GM18909 (cell line): ENCODE measurements around the gene SMURF2.
A peak's percentile ranks its signal among the peaks of the same experiment; 100 is the strongest.
"Not testable (repeated sequence)": the region's sequence is repeated elsewhere in the genome, so short reads cannot be mapped to it uniquely, and the experiment has no call there.

ENCODE experiments used
- ATAC-seq: cut with Tn5 transposase; IDR thresholded peaks from one replicate; pipeline ENCODE4 v1.9.1; 2021; ENCODE audit warnings: mild to moderate bottlenecking; ENCODE audit not compliant: unreplicated experiment, poor library complexity

SMURF2 gene

DNA sequence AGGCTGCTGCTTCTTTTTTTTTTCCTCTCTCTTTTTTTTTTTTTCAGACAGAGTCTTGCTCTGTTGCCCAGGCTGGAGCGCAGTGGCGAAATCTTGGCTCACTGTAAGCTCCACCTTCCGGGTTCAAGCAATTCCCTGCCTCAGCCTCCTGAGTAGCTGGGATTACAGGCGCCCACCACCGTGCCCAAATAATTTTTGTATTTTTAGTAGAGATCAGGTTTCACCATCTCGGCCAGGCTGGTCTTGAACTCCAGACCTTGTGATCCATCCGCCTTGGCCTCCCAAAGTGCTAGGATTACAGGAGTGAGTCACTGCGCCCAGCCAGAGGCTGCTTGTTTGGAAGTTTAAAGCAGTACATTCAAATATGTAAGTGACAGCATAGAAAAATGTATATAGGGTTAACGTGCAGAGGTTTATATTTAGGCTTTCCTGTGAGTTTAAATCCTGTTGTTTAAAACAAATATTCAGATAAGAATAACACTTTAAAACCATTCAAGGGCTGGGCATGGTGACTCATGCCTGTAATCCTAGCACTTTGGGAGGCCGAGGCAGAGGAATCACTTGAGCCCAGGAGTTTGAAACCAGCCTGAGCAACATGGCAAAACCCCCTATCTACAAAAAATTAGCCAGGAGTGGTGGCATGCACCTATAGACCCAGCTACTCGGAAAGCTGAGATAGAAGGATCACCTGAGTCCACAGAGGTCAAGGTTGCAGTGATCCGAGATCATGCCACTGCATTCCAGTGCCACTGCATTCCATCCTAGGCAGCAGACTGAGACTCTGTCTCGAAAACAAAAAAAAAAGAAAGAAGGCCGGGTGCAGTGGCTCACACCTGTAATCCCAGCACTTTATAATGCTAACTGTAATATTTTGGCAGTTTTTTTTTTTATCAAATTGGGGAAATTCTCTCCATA is 6.0 kb upstream of the SMURF2 start:
- not testable (repeated sequence) for ATAC-seq

DNA sequence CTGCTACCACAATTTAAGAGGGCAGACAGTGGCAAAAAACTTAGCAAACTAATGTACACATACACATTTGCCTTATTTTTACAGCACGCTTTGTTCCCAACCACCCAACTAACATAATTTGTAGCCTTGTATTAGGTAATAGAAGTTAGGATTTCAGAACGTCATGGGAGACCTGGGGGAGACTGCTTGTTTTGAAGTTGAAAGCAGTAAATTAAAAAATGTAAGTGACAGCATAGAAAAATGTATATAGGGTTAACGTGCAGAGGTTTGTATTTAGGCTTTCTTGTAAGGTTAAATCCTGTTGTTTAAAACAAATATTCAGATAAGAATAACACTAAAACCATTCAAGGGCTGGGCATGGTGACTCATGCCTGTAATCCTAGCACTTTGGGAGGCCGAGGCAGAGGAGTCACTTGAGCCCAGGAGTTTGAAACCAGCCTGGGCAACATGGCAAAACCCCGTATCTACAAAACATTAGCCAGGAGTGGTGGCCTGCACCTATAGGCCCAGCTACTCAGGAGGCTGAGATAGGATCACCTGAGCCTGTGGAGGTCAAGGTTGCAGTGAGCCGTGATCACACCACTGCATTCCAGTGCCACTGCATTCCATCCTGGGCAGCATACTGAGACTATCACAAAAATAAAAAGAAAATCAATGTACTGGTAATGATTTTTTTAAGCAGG is 2.3 kb upstream of the SMURF2 start:
- not testable (repeated sequence) for ATAC-seq

DNA sequence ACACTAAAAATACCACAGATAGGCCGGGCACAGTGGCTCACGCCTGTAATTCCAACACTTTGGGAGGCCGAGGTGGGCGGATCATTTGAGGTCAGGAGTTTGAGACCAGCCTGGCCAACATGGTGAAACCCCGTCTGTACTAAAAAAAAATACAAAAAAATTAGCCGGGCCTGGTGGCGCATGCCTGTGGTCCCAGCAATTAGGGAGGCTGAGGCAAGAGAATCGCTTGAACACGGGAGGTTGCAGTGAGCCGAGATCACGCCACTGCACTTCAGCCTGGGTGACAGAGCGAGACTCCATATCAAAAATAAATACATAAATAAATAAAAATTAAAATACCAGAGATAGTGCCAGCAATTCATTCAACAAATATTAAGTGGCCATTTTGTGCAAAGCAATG is 1.7 kb upstream of the SMURF2 start:
- not testable (repeated sequence) for ATAC-seq

DNA sequence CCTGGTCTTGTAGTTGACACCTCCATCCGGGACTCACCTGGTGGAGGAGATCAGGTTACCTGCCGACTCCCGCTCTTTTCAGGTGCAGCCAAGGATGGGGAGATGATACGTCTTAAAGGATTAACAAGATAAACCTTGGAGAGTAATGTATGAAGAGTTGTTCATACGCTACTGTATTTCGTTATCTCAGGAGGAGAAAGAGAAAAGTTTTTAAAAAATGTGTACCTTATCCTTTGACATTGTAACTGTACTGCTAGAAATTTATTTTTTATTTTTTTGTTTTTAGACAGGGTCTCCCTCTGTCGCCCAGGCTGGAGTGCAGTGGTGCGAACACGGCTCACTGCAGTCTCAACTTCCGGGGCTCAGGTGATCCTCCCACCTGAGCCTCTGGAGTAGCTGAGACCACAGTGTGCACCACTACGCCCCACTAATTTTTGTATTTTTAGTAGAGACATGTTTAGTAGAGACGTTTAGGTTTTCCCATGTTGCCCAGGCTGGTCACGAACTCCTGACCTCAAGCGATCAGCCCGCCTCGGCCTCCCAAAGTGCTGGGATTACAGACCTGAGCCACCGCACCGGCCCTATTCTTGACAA is 764 bp upstream of the SMURF2 start:
- ATAC-seq = no peak

DNA sequence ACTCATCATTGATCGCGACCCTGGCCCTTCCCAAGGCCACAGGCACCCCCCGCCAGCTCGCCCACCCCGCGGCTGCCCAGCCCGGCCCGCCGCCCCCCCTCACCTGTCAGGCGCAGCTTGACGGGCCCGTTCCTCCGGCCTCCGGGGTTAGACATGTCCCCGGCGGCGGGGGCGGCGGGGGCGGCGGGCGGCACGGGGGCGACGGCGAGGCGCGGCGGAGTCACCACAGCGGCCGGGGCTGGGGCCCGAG is 456 bp downstream of the SMURF2 start:
- ATAC-seq = peak; percentile 43

DNA sequence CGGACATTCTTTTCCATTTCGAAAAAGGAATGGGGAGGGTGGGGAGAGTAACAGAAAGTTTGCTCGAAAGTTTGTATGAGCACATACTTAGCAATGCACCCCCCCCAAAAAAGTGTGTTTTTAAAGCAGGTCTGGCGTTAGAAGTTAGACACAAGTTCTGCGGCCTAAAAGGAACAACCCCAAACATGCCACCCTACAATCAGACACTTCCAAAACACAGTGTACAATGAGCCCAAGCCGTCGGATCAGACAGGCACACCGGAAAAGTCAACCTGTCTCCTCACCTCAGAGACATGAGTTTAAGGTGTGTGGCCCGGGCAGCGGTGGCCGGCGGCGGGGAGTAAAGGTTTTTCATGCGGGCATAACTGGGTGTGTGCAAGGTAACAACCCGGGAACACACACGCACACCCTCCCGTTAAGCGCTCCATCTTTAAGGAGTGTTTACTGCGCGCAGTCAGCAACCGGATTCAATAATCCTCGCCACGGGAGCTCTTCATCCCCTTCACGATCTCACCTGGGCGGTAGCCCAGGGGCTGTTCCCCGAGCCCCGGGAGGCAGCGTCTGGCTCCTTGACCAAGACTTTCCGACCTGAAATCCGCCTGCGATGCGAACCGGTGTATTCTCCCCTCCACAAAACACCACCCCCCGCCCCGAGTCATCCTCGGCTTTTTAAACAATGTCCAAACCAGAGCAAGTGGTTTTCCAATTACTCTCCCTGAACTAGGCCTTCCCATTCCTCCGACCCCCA is 955 bp downstream of the SMURF2 start:
- peak; percentile 11 for ATAC-seq

DNA sequence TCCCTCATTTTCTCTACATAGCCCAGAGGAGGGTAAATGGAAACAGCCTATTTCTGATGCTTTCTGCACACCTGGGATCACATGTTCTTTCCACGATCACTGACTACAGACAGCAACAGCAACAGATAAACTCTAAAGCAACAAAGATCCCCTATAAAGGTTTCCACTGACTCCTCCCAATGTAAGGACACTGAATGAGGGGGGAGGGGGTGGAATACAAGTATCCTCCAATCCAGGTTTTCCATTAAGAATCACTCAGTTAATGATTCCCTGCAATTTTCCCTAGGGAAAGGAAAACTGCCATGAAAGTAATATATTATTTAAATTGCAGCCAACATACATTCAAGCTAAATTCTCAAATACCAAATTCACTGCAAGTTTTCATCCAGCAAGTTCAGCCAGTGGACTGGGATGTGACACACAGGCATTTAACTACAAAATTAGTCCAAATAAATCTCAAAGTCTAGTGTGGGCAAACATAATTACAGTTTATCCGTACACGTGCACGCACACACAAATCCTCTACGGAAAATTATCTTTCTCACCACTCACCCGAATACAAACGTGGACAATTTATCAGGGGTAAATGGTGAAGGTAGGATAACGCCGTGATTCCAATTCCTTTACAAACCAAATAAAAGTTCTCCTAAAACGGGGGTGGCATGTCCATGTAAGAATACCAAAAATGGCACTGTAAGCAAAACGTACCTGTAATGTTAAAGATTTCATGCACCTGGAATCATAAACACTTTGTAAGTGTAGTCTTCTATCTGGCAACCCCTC is 1.7 kb downstream of the SMURF2 start:
- ATAC-seq = not testable (repeated sequence)

DNA sequence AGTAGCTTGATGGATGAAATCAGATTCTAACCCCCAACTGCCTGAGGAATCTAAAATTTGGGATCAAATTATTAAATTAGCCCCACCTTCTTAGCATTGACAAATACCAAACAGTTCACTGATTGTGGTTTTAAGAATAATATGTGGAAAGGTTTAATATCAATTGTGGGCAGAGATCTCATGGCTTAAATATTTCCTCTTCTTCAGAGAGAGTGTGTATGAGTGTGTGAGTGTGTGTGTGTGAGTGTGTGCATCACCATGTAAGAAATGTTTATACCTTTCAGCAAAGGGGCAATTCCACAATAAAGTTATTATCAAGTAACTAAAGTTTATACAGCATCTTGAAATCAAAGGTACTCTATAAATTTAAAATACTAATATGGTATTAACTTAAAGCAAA is 3.2 kb downstream of the SMURF2 start:
- no peak for ATAC-seq

DNA sequence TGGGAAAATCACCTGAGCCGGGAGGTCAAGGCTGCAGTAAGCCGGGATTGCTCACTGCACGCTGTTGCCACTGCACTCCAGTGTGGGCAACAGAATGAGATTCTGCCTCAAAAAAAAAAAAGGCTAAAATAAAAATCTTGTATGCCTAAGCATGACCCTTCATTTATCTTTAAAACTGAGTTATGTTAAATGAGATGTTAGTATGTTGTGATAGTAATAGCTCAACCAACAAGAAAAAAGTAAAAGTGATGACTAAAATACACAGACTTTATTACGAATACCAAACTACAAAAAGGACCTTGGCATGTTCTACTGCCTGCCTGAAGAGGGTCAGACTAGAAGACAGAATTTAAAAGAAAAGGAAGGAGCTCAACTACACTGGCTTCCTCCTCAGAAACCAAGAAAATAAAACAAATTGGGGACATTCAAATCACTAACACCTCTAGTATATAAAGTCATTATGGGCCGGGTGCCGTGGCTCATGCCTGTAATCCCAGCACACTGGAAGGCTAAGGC is 4.4 kb downstream of the SMURF2 start:
- ATAC-seq = no peak

DNA sequence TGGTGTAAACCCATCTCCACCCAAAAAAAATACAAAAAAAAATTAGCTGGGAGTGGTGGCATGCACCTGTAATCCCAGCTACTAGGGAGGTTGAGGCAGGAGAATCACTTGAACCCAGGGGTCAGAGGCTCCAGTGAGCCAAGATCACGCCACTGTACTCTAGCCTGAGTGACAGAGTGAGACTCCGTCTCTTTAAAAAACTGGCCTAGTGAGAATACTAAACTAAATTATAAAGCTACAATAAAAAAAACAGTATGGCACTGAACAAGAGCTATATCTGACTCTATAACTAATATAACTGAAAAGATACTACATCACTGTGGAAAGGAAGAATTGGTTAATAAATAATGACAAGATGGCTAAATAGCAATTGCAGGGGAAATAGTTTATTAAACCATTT is 6.4 kb downstream of the SMURF2 start:
- no peak for ATAC-seq

DNA sequence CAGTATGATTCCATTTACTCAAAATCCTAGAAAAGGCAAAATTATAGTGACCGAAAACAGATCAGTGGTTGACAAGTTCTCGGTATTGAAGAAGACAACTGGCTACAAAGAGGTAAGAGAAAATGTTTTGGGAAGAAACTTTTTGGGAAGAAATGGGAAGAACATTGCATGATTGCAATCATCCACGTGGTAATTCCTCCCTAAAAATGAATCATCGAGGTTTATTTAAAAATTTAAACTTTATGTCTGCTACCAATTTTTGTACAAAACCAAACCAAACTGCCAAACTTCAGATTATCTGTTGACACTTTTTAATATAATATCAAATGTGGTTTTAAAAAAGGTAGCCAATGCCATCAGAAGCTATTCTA is 8.1 kb downstream of the SMURF2 start:
- no peak for ATAC-seq

DNA sequence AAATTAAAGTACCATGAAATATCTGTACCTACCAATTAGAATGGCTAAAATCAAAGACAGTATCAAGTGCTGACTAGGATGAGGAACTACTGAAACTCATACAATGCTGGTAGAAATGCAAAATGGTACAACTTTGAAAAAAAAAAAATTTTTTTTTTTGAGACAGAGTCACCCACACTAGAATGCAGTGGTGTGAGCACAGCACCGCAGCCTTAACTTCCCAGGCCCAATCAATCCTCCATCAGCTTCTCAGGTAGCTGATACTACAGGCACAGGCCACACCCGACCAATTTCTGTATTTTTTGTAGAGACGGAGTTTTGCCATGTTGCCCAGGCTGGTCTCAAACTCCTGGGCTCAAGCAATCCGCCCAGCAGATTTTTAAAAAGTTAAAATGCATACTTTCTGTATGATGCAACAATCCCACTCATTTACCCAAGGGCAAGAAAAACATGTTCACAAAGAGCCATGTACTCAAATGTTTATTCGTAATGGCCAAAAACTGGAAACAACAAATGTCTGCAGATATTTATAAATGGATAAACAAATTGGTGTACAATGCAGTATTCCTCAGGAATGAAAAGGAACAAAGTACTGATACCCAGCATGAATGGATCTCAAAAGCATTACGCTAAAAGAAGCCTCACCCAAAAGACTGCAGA is 8.7 kb downstream of the SMURF2 start:
- ATAC-seq = no peak

DNA sequence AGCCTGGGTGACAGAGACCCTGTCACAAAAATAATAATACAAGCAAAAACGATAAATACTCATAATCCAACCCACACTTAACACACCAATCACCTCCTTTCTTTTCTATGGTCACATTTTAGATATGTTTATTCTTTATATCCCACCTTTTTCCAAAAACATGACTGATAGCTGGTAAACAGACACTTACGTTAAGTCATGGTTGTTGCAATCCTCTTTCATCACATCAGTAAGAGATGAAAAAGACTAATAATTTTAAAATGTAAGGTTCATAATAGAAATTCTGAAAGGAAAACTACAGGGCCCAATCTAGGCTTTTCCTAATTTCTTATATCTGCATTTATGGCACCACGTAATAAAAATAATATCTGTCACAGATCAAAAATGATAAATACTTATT is 10.2 kb downstream of the SMURF2 start:
- no peak for ATAC-seq

DNA sequence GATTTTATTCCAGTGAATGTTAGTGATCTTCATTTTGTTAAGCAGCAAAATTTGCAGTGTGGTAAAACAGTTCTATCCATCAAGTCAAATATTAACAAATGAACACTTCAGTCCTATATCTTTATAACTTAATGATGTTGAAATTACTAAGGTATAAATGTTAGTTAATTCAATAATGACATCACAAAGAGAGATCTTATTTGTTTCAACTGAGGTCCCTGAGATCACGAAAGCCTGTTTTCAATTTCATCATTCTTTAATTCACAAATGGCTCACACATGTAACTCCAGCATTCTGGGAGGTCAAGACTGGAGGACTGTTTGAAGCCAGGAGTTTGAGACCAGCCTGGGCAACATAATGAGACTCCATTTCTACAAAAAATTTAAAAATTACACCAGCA is 13.9 kb downstream of the SMURF2 start:
- no peak for ATAC-seq

DNA sequence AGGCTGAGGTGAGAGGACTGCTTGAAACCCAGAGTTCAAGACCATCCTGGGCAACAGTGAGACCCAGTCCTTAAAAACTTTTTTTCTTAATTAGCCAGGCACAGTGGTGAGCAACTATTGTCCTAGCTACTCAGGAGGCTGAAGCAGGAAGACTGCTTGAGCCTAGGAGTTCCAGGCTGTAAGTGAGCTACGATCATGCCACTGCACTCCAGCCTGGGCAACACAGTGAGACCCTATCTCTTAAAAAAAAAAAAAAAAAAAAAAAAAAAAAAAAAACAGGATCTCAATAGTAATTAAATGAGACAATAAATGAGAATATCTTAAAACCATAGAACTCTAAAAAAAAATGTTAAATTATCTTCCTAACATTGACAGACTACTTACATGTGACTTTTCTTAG is 14.3 kb downstream of the SMURF2 start:
- no peak for ATAC-seq

DNA sequence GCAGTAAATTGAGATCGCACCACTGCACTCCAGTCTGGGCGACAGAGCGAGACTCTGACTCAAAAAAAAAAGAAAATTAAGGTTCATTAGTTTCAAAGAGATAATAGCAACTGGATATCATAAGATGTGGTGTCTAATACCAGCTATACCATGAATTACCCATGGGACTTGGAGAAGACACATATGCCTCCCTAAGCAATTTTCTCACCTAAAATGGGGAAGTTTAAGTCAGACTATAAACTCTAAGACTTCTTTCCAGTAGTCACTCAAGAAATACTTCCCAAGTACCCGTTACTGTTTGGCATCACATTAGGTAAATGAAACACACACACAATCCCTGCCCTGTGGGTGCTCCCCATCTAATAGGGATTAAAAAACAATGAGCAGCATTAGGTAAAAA is 22.6 kb downstream of the SMURF2 start:
- no peak for ATAC-seq

DNA sequence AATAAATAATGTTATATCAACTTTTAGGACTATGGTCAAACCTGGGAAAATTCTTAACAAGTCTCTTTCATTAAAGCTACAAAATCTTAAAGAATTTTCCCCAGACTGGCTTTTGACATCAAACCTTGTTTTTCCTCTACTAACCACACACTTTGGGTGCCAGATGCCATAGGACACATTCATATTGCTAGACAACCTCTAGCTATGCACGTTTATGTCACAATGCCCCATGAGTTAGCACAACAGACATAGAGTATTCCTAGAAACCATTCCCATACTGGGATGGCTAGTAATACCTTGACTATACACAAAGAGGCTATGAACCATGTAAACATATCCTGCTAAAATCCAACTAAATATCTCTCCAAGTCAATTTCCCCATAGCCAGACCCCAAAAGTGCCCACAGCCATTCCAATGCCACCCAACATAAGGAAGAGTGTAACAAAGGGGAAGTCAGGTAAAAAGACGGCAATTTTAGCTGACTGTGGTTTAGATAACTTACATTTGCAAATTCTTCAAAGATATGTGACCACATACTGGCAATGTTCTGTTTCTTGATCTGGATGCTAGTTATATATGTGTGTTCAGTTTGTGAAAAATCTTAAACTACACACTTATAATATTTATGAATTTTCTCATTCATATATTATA is 23.4 kb downstream of the SMURF2 start:
- no peak for ATAC-seq

DNA sequence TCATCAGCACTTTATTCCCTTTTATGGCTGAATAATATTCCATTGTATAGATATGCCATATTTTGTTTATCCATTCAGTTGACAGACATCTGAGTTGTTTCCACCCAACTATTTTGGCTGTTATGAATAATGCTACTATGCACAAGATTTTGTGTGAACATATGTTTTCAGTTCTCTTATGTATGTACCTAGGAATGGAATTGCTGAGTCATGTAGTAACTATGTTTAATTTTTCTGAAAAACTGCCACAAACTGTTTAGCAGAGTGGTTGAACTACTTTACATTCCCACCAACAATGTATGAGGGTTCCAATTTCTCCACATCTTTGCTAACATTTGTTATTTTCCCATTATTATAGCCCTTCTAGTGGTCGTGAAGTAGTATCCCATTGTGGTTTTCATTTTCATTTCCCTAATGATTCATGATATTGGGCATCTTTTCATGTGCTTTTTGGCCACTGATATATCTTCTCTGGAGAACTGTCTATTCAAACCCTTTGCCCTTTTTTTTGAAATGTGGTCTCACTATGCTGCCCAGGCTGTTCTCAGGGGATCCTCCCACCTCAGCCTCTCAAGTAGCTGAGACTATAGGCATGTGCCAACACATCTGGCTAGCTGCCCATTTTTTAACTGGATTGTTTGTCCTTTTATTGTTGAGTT is 26.3 kb downstream of the SMURF2 start:
- ATAC-seq = peak; percentile 68

DNA sequence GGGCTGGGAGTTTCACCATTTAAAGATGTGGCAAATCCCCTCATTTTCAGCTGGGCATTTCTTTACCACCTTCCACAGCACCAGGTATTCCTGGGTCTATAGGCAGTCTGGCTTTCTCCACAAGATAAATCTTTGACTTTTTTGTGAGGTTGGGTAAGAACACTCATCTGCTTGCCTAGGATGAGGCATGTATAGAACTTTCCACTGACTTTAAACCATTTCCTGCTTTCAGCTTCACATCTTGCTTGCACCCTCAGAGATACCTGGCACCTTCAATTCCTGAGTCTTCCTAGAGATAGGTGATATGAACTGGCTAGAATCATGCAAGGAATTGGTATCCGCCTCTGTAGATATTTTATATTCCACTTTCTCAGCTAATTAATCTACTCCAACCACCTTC is 27.9 kb downstream of the SMURF2 start:
- no peak for ATAC-seq
